ENCODE results near the gene LPIN2.

Gene LPIN2

GRCh38 chr18:2978208-2978607 is 34.7 kb downstream of the LPIN2 start:
- peak; percentile 16 to 67 for DNase-seq (ENCODE audit: low read depth in 2 of 2)
- TF ChIP-seq CTCF (IDR thresholded peaks at IDR 0.05; ENCODE audit: low read depth, low read length): no peak
- H3K4me3 ChIP-seq (replicated peaks in 1 of 2; ENCODE audit: low read depth in 2 of 2, low read length in 2 of 2): peak overlapping the region in 1 of 2 donors; percentile 21

GRCh38 chr18:2976218-2977132 is 36.5 kb downstream of the LPIN2 start:
- TF ChIP-seq CTCF (IDR thresholded peaks at IDR 0.05; ENCODE audit: low read depth, low read length): no peak
- DNase-seq (ENCODE audit: low read depth in 2 of 2): no peak
- no peak overlapping the region for H3K4me3 ChIP-seq (replicated peaks in 1 of 2; ENCODE audit: low read depth in 2 of 2, low read length in 2 of 2)

- no peak for DNase-seq (ENCODE audit: low read depth in 2 of 2)
- TF ChIP-seq CTCF (IDR thresholded peaks at IDR 0.05; ENCODE audit: low read depth, low read length): no peak
- H3K4me3 ChIP-seq (replicated peaks in 1 of 2; ENCODE audit: low read depth in 2 of 2, low read length in 2 of 2): no peak overlapping the region
Measured at GRCh38 chr18:2974731-2975130, 38.2 kb downstream of the LPIN2 start.

- no peak for TF ChIP-seq CTCF (IDR thresholded peaks at IDR 0.05; ENCODE audit: low read depth, low read length)
- no peak overlapping the region for H3K4me3 ChIP-seq (replicated peaks in 1 of 2; ENCODE audit: low read depth in 2 of 2, low read length in 2 of 2)
- DNase-seq (ENCODE audit: low read depth in 2 of 2): peak in 1 of 2 donors; percentile 57
Measured at GRCh38 chr18:2971741-2972552, 41.0 kb downstream of the LPIN2 start.

- DNase-seq (ENCODE audit: low read depth in 2 of 2): no peak
- no peak for TF ChIP-seq CTCF (IDR thresholded peaks at IDR 0.05; ENCODE audit: low read depth, low read length)
- H3K4me3 ChIP-seq (replicated peaks in 1 of 2; ENCODE audit: low read depth in 2 of 2, low read length in 2 of 2): no peak overlapping the region
Measured at GRCh38 chr18:2970772-2971659, 41.9 kb downstream of the LPIN2 start.

GRCh38 chr18:2970344-2970743 is 42.6 kb downstream of the LPIN2 start:
- H3K4me3 ChIP-seq (replicated peaks in 1 of 2; ENCODE audit: low read depth in 2 of 2, low read length in 2 of 2): no peak overlapping the region
- DNase-seq (ENCODE audit: low read depth in 2 of 2): no peak
- no peak for TF ChIP-seq CTCF (IDR thresholded peaks at IDR 0.05; ENCODE audit: low read depth, low read length)

All from cardiac fibroblast (primary cell).